GM12892 (cell line): ENCODE results near the gene ST7L.

Source experiments
- POLR2A ChIP-seq: IDR thresholded peaks from 2 replicates; pipeline ENCODE4 v1.6.1; 2011; ENCODE audit warnings: low read depth, low read length, control low read depth
- POLR2AphosphoS5 ChIP-seq: IDR thresholded peaks from 2 replicates; pipeline ENCODE4 v1.6.1; 2011; ENCODE audit warnings: low read depth, low read length, control low read depth
- TAF1 ChIP-seq: IDR thresholded peaks from 2 replicates; pipeline ENCODE4 v1.6.1; 2011; ENCODE audit warnings: low read depth, mild to moderate bottlenecking, control low read depth, low read length, borderline replicate concordance

DNA sequence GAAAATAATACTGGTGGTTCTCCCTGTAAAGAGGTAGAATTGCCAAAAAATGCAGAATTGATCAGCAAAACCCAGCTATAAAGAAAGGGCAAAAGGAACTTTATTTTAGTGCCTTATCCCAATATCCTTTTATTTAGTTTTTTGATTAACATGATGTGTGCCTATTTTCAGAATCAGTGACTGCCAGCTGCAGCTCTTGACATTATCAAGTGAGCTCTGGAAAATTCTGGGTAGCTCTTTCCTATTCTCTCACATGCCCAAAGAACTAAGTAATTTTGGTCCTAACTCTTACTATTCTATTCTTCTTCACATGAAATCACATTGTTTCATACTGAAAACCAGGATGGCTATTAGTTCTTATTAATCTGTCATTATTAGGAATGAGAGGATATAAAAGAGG is 88.1 kb downstream of the ST7L start:
- TF ChIP-seq POLR2AphosphoS5 (no peak), POLR2A (no peak), TAF1 (no peak)
